ENCODE measurements around the gene CDCP2.

DNA sequence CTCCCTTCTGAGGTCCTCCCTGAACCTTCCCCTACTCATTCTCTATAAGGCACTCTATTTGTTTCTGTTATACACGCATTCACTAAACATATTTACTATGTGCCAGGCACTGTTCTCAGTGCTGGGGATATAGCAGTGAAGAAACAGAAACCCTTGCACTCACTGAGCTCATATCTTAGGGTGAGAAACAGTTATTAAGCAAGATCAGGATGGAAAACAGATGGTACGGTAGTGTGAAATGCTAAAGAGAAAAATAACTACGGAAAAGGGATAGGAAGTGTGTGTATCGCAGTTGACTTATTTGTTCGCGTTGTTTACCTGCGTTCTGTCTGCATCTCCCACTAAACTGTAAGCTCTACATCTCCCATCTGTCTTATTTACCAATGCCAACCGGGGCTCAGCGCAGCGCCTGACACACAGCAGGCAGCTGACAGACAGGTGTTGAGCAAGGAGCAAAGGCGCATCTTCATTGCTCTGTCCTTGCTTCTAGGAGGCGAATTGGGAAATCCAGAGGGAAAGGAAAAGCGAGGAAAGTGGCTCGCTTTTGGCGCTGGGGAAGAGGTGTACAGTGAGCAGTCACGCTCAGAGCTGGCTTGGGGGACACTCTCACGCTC, 46.5 kb upstream of the CDCP2 start:
- TF ChIP-seq EZH2 (IDR thresholded peaks at IDR 0.05) (no peak), POLR2AphosphoS5 (IDR thresholded peaks at IDR 0.05; ENCODE audit: borderline replicate concordance, low read depth, low read length) (no peak)
